Endothelial cell of umbilical vein (primary cell): ENCODE results near the gene GRID2. TPM values are rescaled to one million over a fixed set of nuclear protein-coding genes. Genes with fewer than 3 reads are reported as not detected.

Source experiments
- BruUV-seq: library from RNA; stranded (reverse); fragments of 400-500 nt; replicated peaks from 2 replicates; lab custom pipeline; 2021; lab: Mats Ljungman, UMichigan
- CTCF ChIA-PET: fragments of 300-600, 350-600 bp; sonication (Branson Sonifier 250); formaldehyde crosslinking; loops from one replicate; lab custom pipeline; 2021; ENCODE audit warnings: antibody characterized with exemption, inconsistent platforms; lab: Charles Lee
- POLR2A ChIA-PET: fragments of 300-600, 350-600 bp; sonication (Branson Sonifier 250); formaldehyde crosslinking; loops from one replicate; lab custom pipeline; 2021; ENCODE audit warnings: antibody characterized with exemption, inconsistent platforms; lab: Charles Lee
- DNase-seq: peaks from one replicate; pipeline ENCODE4 v3.0.0-alpha.2; 2011; ENCODE audit warnings: low read depth, low spot score
- FAIRE-seq: peaks from 2 replicates; lab custom pipeline; 2011; peaks lifted over from hg19 to GRCh38; lab: Jason Lieb, UNC
- H2AFZ ChIP-seq: 2 replicates; pipeline ENCODE4 v1.6.0; 2012; ENCODE audit warnings: low read depth, low read length, control low read depth, inconsistent platforms
- H3K27ac ChIP-seq: 2 replicates; pipeline ENCODE4 v1.5.1; 2011; ENCODE audit warnings: low read depth, mild to moderate bottlenecking, control low read depth, low read length, moderate library complexity; ENCODE audit not compliant: insufficient read depth
- H3K27me3 ChIP-seq, 2 experiments: 2 replicates each; pipeline versions ENCODE4 v1.6.0 to v1.6.1; 2011; ENCODE audit warnings: low read length in 2 of 2, mixed read lengths in 1 of 2; ENCODE audit not compliant: control insufficient read depth in 2 of 2, insufficient read depth in 2 of 2
- H3K36me3 ChIP-seq, 2 experiments: 2 replicates in 1 of 2; 3 replicates in 1 of 2; pipeline ENCODE4 v1.5.1; 2011; ENCODE audit warnings: low read length in 2 of 2, mild to moderate bottlenecking in 1 of 2, moderate library complexity in 1 of 2; ENCODE audit not compliant: control insufficient read depth in 2 of 2, insufficient read depth in 2 of 2; ENCODE audit errors: extremely low read depth in 1 of 2
- H3K4me1 ChIP-seq: 3 replicates; pipeline ENCODE4 v1.5.1; 2011; ENCODE audit warnings: mild to moderate bottlenecking, low read length; ENCODE audit not compliant: control insufficient read depth, insufficient read depth; ENCODE audit errors: extremely low read depth
- H3K4me2 ChIP-seq: 2 replicates; pipeline ENCODE4 v1.6.1; 2011; ENCODE audit warnings: low read length, control low read depth, mixed read lengths; ENCODE audit not compliant: insufficient read depth
- H3K4me3 ChIP-seq, 3 experiments: fragments of 200-600 bp in 1 of 3; sonication (generic), shearing (Covaris generic) in 1 of 3; replicated peaks in 1 of 3; 2 replicates each; pipeline ENCODE4 v1.5.1; 2011 to 2016; ENCODE audit warnings: control low read depth in 3 of 3, low read length in 3 of 3, mild to moderate bottlenecking in 2 of 3, inconsistent platforms in 1 of 3, low read depth in 1 of 3, moderate library complexity in 1 of 3; ENCODE audit not compliant: insufficient read depth in 1 of 3
- H3K79me2 ChIP-seq: 2 replicates; pipeline ENCODE4 v1.6.0; 2012; ENCODE audit warnings: low read length, inconsistent platforms; ENCODE audit not compliant: control insufficient read depth, insufficient read depth
- H3K9ac ChIP-seq: replicated peaks from 2 replicates; pipeline ENCODE3; 2011; ENCODE audit warnings: low read length, control low read depth; ENCODE audit not compliant: insufficient read depth; ENCODE audit errors: extremely low read depth
- H3K9me1 ChIP-seq: replicated peaks from 3 replicates; pipeline ENCODE4 v1.6.0; 2011; ENCODE audit warnings: mild to moderate bottlenecking, low read length; ENCODE audit not compliant: control insufficient read depth, insufficient read depth; ENCODE audit errors: extremely low read depth
- H3K9me3 ChIP-seq: replicated peaks from 2 replicates; pipeline ENCODE4 v1.5.1; 2012; ENCODE audit warnings: low read length, inconsistent platforms; ENCODE audit not compliant: control insufficient read depth, insufficient read depth
- H4K20me1 ChIP-seq: replicated peaks from 2 replicates; pipeline ENCODE3; 2011; ENCODE audit warnings: mild to moderate bottlenecking, low read length; ENCODE audit not compliant: control insufficient read depth, insufficient read depth; ENCODE audit errors: extremely low read depth
- EZH2 ChIP-seq: IDR thresholded peaks from 2 replicates; pipeline ENCODE4 v1.6.1; 2012; ENCODE audit warnings: borderline replicate concordance, low read depth, mild to moderate bottlenecking, moderate library complexity, low read length, inconsistent platforms; ENCODE audit not compliant: severe bottlenecking
- GATA2 ChIP-seq: IDR thresholded peaks from 2 replicates; pipeline ENCODE4 v1.7.0; 2011; ENCODE audit warnings: low read depth, mild to moderate bottlenecking, moderate library complexity, mixed read lengths, low read length; ENCODE audit not compliant: insufficient read length, insufficient read depth
- MAX ChIP-seq: IDR thresholded peaks from 2 replicates; pipeline ENCODE4 v1.6.1; 2011; ENCODE audit not compliant: insufficient read depth, insufficient read length
- POLR2A ChIP-seq: IDR thresholded peaks from 2 replicates; pipeline ENCODE4 v1.6.1; 2012; ENCODE audit warnings: low read depth, mild to moderate bottlenecking, control low read depth, low read length
- POLR2AphosphoS5 ChIP-seq: IDR thresholded peaks from 2 replicates; pipeline ENCODE4 v1.6.1; 2012; ENCODE audit warnings: low read depth, mild to moderate bottlenecking, control low read depth, low read length, moderate library complexity; ENCODE audit not compliant: insufficient read depth
- dilution Hi-C: fragments of 300-500 bp; cut with MboI; formaldehyde crosslinking; loops from one replicate; pipeline ENCODE4 v1.15.0; 2019; ENCODE audit warnings: low sequenced_read_pairs; ENCODE audit not compliant: extremely low pct_ligation_motif_present
- intact Hi-C: fragments of 100-400 bp; cut with micrococcal nuclease; formaldehyde crosslinking; loops from one replicate; pipeline ENCODE4 v1.10.0; 2022
- polyA plus RNA-seq, 4 experiments: library from polyadenylated mRNA; depleted of rRNA in 3 of 4; stranded (reverse) in 3 of 4; unstranded in 1 of 4; fragments of >200 nt; gene quantifications; 2 replicates each; pipeline versions ENCODE4 v1.2.1 to v1.2.3, GENCODE V29; 2011 to 2012; ENCODE audit warnings: missing spikeins in 1 of 4
- total RNA-seq: library from RNA; stranded (reverse); gene quantifications from 2 replicates; pipeline ENCODE4 v1.2.3, GENCODE V29; 2021
- TF ChIP-seq, protein P1 (sequence below), 2 donors: IDR thresholded peaks; 1 replicate in 1 of 2; 2 replicates in 1 of 2; pipeline ENCODE4 v1.5.1; 2011; ENCODE audit warnings: low read length in 2 of 2, mild to moderate bottlenecking in 2 of 2, moderate library complexity in 2 of 2, control low read depth in 1 of 2, inconsistent platforms in 1 of 2, low read depth in 1 of 2; ENCODE audit not compliant: insufficient read depth in 1 of 2; ENCODE audit errors: extremely low read depth in 1 of 2

Gene GRID2
- total and polyA plus RNA-seq, 2 donors (not counting 3 experiments of a cell fraction or from before 2014, with no cell fraction given), result not detected

DNA sequence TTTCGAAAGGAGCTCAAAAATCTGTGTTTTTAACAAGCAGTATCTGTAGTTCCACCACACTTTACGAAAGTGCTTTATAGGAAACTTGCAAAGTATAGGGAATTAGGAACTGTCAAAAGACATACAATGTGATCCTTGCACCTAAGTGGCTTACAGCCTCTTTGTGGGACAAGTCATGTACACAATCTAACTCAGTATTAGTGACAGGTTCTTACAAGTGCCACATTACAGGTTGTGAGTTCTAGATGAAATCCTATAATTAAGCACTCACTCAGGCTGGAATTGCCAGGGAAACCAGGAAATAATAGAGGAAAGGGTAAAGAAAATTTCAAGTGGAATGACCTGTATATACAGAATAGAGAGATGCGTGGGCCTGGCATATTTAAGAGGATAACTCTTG, 957.4 kb downstream of the GRID2 start:
- H3K9me1 ChIP-seq, result no peaks in the 10 kb centered on the region
- TF ChIP-seq, protein P1, sequence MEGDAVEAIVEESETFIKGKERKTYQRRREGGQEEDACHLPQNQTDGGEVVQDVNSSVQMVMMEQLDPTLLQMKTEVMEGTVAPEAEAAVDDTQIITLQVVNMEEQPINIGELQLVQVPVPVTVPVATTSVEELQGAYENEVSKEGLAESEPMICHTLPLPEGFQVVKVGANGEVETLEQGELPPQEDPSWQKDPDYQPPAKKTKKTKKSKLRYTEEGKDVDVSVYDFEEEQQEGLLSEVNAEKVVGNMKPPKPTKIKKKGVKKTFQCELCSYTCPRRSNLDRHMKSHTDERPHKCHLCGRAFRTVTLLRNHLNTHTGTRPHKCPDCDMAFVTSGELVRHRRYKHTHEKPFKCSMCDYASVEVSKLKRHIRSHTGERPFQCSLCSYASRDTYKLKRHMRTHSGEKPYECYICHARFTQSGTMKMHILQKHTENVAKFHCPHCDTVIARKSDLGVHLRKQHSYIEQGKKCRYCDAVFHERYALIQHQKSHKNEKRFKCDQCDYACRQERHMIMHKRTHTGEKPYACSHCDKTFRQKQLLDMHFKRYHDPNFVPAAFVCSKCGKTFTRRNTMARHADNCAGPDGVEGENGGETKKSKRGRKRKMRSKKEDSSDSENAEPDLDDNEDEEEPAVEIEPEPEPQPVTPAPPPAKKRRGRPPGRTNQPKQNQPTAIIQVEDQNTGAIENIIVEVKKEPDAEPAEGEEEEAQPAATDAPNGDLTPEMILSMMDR (IDR thresholded peaks at IDR 0.05; ENCODE audit: extremely low read depth in 1 of 2, insufficient read depth in 1 of 2, low read depth in 1 of 2, low read length in 2 of 2), result no peak
- no peak for TF ChIP-seq POLR2AphosphoS5
- no peak for TF ChIP-seq GATA2
- CTCF ChIA-PET, result no interaction called here

GRCh38 chr4:93263166-93263565, 959.4 kb downstream of the GRID2 start:
- Histone ChIP-seq H3K27me3 (no peaks in the 10 kb centered on the region), H3K4me2 (no peak overlapping the region), H3K9me1 (no peaks in the 10 kb centered on the region), H3K9ac (no peak overlapping the region), H2AFZ (no peak overlapping the region), H4K20me1 (no peaks in the 10 kb centered on the region), H3K9me3 (no peaks in the 10 kb centered on the region), H3K4me3 (no peak overlapping the region), H3K79me2 (no peaks in the 10 kb centered on the region), H3K27ac (no peak overlapping the region), H3K4me1 (no peaks in the 10 kb centered on the region), H3K36me3 (no peaks in the 10 kb centered on the region)
- TF ChIP-seq EZH2 (no peak), POLR2A (no peak), MAX (no peak)
- TF ChIP-seq, protein P1 (IDR thresholded peaks at IDR 0.05; ENCODE audit: extremely low read depth in 1 of 2, insufficient read depth in 1 of 2, low read depth in 1 of 2, low read length in 2 of 2), result no peak
- DNase-seq (no peak), FAIRE-seq (no peak)
- intact Hi-C loops, result no loop called here
- dilution Hi-C loops, result no loop called here
- POLR2A ChIA-PET, result no interaction called here
- CTCF ChIA-PET, result no interaction called here
- no TSS peak for BruUV-seq

More for the DNA sequence above, 957.4 kb downstream of the GRID2 start:
- Histone ChIP-seq H3K9me3 (no peaks in the 10 kb centered on the region), H2AFZ (no peak overlapping the region), H3K4me1 (no peaks in the 10 kb centered on the region), H3K36me3 (no peaks in the 10 kb centered on the region), H3K4me2 (no peak overlapping the region), H3K27me3 (no peaks in the 10 kb centered on the region), H3K79me2 (no peaks in the 10 kb centered on the region), H4K20me1 (no peaks in the 10 kb centered on the region), H3K4me3 (no peak overlapping the region), H3K9ac (no peak overlapping the region), H3K27ac (no peak overlapping the region)
- no TSS peak for BruUV-seq
- FAIRE-seq (no peak), DNase-seq (no peak)
- intact Hi-C loops, result no loop called here
- dilution Hi-C loops, result no loop called here
- POLR2A ChIA-PET, result no interaction called here
